ENCODE data around the gene NR4A1.

Gene NR4A1

DNA sequence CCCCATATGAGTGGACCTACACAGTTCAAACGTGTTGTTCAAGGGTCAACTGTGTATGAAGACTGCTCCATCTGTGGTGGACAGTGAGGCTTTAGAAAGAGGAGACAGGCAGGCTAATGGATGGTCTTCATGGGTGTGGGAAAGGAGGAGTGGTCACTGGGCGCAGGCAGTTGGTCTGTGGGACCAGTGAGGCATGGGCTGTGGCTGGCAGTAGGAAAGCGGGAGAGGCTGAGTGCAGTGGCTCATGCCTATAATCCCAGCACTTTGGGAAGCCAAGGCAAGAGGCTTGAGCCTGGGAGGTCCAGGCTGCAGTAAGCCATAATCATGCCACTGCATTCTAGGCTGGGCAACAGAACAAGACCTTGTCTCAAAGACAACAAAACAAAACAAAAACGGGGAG is 2.0 kb upstream of the NR4A1 start:
- TF ChIP-seq FOXP2 (optimal IDR thresholded peaks at IDR 0.05; ENCODE audit: borderline replicate concordance, extremely low read depth, extremely low read length, insufficient read depth) (no peak), POLR2AphosphoS5 (IDR thresholded peaks at IDR 0.05; ENCODE audit: low read depth, low read length) (no peak)

DNA sequence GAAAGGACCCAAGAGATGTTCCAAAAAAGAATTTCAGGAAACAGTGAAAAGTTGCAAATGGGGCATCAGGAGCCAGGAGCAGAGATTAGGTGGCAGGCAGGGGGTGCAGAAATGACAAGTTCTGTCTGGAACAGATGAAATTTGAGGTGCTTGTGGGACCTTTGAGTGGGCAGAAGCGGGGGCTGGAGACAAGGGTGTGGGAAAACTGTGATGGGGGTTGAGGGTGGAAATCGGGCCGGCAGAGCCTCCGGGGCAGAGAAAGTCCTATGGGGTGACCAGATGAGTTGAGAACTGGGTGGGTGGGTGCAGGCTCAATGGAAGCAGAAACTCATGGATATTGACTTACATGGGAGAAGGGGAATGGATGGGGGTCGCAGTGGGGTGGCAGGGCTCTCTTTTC is 1.6 kb upstream of the NR4A1 start:
- TF ChIP-seq POLR2AphosphoS5 (IDR thresholded peaks at IDR 0.05; ENCODE audit: low read depth, low read length) (no peak), FOXP2 (optimal IDR thresholded peaks at IDR 0.05; ENCODE audit: borderline replicate concordance, extremely low read depth, extremely low read length, insufficient read depth) (no peak), SIN3A (IDR thresholded peaks at IDR 0.05; ENCODE audit: borderline replicate concordance, insufficient read depth, low read length) (no peak)
- TF ChIP-seq, protein P1, sequence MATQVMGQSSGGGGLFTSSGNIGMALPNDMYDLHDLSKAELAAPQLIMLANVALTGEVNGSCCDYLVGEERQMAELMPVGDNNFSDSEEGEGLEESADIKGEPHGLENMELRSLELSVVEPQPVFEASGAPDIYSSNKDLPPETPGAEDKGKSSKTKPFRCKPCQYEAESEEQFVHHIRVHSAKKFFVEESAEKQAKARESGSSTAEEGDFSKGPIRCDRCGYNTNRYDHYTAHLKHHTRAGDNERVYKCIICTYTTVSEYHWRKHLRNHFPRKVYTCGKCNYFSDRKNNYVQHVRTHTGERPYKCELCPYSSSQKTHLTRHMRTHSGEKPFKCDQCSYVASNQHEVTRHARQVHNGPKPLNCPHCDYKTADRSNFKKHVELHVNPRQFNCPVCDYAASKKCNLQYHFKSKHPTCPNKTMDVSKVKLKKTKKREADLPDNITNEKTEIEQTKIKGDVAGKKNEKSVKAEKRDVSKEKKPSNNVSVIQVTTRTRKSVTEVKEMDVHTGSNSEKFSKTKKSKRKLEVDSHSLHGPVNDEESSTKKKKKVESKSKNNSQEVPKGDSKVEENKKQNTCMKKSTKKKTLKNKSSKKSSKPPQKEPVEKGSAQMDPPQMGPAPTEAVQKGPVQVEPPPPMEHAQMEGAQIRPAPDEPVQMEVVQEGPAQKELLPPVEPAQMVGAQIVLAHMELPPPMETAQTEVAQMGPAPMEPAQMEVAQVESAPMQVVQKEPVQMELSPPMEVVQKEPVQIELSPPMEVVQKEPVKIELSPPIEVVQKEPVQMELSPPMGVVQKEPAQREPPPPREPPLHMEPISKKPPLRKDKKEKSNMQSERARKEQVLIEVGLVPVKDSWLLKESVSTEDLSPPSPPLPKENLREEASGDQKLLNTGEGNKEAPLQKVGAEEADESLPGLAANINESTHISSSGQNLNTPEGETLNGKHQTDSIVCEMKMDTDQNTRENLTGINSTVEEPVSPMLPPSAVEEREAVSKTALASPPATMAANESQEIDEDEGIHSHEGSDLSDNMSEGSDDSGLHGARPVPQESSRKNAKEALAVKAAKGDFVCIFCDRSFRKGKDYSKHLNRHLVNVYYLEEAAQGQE (IDR thresholded peaks at IDR 0.05; ENCODE audit: insufficient read depth in 1 of 2, low read depth in 2 of 2, low read length in 2 of 2) = no peak

DNA sequence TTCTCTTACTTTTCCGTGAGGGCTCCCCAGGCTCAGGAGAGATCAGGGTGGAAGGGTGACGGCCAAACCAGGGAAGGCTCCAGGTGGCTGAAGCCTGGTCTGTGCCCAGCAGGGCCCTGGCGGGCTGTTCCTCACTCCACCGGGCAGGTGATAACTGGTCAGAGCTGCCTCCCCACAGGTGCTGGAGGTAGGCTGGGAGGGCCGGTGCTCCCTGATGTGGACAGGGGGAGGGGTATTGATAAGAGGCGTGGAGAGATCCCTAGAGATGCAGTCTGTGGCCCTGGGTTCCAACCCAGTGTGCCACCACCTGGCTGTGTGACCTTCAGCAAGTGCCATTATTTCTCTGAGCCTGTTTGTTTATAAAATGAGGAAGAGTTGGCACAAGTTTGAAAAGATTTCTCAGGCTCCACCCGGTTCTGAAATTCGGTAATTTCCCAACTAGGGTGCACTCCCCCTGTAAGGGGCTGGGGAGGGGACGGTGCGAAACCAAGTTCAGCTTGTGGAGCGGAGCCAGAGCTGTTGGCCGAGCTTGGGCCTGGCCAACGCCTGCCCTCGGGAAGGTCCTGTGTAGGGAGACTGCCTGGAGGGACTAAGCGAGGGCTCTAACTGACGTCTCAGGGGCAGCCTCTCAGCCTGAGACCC is 1.0 kb upstream of the NR4A1 start:
- TF ChIP-seq, protein P1 (IDR thresholded peaks at IDR 0.05; ENCODE audit: insufficient read depth in 1 of 2, low read depth in 2 of 2, low read length in 2 of 2) = no peak
- TF ChIP-seq SIN3A (IDR thresholded peaks at IDR 0.05; ENCODE audit: borderline replicate concordance, insufficient read depth, low read length) (no peak), TAF1 (IDR thresholded peaks at IDR 0.05; ENCODE audit: borderline replicate concordance, insufficient read depth, low read length) (no peak), FOXP2 (optimal IDR thresholded peaks at IDR 0.05; ENCODE audit: borderline replicate concordance, extremely low read depth, extremely low read length, insufficient read depth) (no peak), POLR2AphosphoS5 (IDR thresholded peaks at IDR 0.05; ENCODE audit: low read depth, low read length) (no peak)

DNA sequence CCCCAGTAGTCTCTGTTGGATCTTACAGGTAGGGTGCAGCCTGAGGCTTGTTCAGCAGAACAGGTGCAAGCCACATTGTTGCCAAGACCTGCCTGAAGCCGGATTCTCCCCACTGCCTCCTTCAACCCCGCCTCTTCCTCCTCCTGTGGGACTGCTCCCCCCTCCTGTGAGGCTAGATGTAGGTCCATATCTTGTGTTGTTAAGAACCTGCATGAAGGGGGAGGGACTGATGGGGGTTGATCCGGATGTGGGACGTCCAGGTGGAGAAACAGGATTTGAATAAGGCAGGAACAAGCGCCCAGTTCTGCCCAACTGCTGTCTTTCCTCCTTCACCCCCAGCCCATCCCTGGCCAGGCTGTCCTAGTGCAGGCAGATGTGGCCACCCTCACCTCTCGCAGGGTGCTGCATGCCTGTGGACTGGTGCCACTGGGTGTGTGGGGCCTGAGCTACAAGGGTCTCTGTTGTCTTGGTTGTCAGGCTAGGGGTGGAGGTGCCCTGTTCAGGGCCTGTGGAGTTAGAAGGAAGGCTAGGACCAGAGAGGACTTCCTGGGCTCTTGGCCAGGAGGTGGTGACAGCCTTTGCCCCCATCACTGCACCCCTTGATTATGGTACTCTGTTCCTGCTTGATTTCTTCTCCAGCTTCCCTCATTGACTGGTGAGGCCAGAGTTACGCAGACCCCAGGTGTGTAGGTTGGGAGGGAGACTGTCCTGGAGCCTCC is 1.4 kb downstream of the NR4A1 start:
- TF ChIP-seq FOXP2 (optimal IDR thresholded peaks at IDR 0.05; ENCODE audit: borderline replicate concordance, extremely low read depth, extremely low read length, insufficient read depth) (no peak), SIN3A (IDR thresholded peaks at IDR 0.05; ENCODE audit: borderline replicate concordance, insufficient read depth, low read length) (no peak), POLR2AphosphoS5 (IDR thresholded peaks at IDR 0.05; ENCODE audit: low read depth, low read length) (no peak), TAF1 (IDR thresholded peaks at IDR 0.05; ENCODE audit: borderline replicate concordance, insufficient read depth, low read length) (no peak)
- TF ChIP-seq, protein P1 (IDR thresholded peaks at IDR 0.05; ENCODE audit: insufficient read depth in 1 of 2, low read depth in 2 of 2, low read length in 2 of 2) = no peak

DNA sequence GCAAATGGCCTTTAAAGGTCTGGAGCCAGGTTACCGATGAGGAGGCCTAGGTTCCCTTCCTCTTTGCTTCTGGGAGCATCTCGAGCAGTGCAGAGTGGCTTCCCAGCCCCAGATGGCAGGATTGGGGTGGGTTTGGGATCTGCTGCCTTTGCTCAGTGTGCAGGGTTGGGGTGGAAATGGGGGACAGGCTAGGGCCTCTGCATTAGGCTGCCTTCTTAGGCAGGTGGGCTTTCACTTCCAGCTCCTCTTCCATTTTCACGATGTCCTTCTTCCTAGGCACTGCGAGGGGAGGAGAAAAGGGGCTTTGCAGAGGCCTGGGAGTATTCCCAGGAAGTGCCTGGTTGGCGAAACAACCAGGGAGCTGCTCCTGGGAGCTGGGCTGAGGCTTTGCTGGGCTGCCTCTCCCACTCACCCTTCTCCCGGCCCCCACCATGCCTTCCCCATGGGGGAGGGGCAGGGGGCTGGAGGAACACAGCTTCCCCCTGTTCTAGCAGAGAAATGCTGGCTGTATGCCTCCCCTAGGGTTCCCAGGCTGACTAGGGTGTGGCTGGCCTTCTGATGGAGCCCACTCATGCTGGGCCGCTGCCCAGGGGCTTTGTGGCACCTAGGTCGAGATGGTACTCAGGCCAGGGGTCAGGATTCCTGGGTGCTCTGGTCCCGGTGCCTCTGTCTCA is 2.4 kb downstream of the NR4A1 start:
- no peak for TF ChIP-seq TAF1 (IDR thresholded peaks at IDR 0.05; ENCODE audit: borderline replicate concordance, insufficient read depth, low read length)
- TF ChIP-seq FOXP2 (optimal IDR thresholded peaks at IDR 0.05; ENCODE audit: borderline replicate concordance, extremely low read depth, extremely low read length, insufficient read depth) = no peak
- TF ChIP-seq SIN3A (IDR thresholded peaks at IDR 0.05; ENCODE audit: borderline replicate concordance, insufficient read depth, low read length) = no peak
- TF ChIP-seq, protein P1 (IDR thresholded peaks at IDR 0.05; ENCODE audit: insufficient read depth in 1 of 2, low read depth in 2 of 2, low read length in 2 of 2) = no peak
- no peak for TF ChIP-seq POLR2AphosphoS5 (IDR thresholded peaks at IDR 0.05; ENCODE audit: low read depth, low read length)

Measured in PFSK-1 (cell line).